Neural progenitor cell (in vitro differentiated cells): Measurements from ENCODE around the gene GRAMD1B. TPM values are rescaled to one million over a fixed set of nuclear protein-coding genes. Genes with fewer than 3 reads are reported as not detected.

Experiments
- DNase-seq: peaks from one replicate; pipeline ENCODE4 v3.0.0-alpha.2; 2016; ENCODE audit warnings: low spot score
- H2AFZ ChIP-seq: fragments of 200-600 bp; sonication (generic); replicated peaks from 2 replicates; pipeline ENCODE4 v1.6.1; 2016; ENCODE audit warnings: antibody characterized with exemption
- H3F3A ChIP-seq: fragments of 200-600 bp; sonication (generic); 2 replicates; pipeline ENCODE4 v1.6.1; 2016; ENCODE audit warnings: antibody characterized with exemption, low read depth
- H3K27ac ChIP-seq: fragments of 200-600 bp; sonication (generic); 2 replicates; pipeline ENCODE4 v1.5.1; 2016; ENCODE audit warnings: mild to moderate bottlenecking
- H3K27me3 ChIP-seq: fragments of 200-600 bp; sonication (generic); 2 replicates; pipeline ENCODE4 v1.6.1; 2016; ENCODE audit warnings: mild to moderate bottlenecking, moderate library complexity
- H3K36me3 ChIP-seq: fragments of 200-600 bp; sonication (generic); 2 replicates; pipeline ENCODE4 v1.5.1; 2016
- H3K4me1 ChIP-seq: fragments of 200-600 bp; sonication (generic); 2 replicates; pipeline ENCODE4 v1.6.1; 2016; ENCODE audit warnings: mixed run types
- H3K4me2 ChIP-seq: fragments of 200-600 bp; sonication (generic); 2 replicates; pipeline ENCODE4 v1.6.1; 2016
- H3K4me3 ChIP-seq: fragments of 200-600 bp; sonication (generic); 2 replicates; pipeline ENCODE4 v1.5.1; 2016
- H3K79me2 ChIP-seq: fragments of 200-600 bp; sonication (generic); 2 replicates; pipeline ENCODE4 v1.6.1; 2016; ENCODE audit warnings: low read depth
- H3K9ac ChIP-seq: fragments of 200-600 bp; sonication (generic); 2 replicates; pipeline ENCODE4 v1.6.1; 2016
- H3K9me3 ChIP-seq: fragments of 200-600 bp; sonication (generic); 2 replicates; pipeline ENCODE4 v1.5.1; 2016; ENCODE audit warnings: low read depth
- H4K20me1 ChIP-seq: fragments of 200-600 bp; sonication (generic); 2 replicates; pipeline ENCODE4 v1.6.1; 2016; ENCODE audit warnings: low read depth
- H3K27ac Mint-ChIP-seq: 3 replicates; pipeline ENCODE4 v1.8.0; 2021; ENCODE audit warnings: mixed read lengths
- H3K27me3 Mint-ChIP-seq: 2 replicates; pipeline ENCODE4 v1.8.0; 2022; ENCODE audit warnings: low read depth, mild to moderate bottlenecking, inconsistent platforms, moderate library complexity, mixed read lengths; ENCODE audit not compliant: insufficient read depth
- H3K36me3 Mint-ChIP-seq: 3 replicates; pipeline ENCODE4 v1.8.0; 2021; ENCODE audit warnings: mixed read lengths
- H3K4me1 Mint-ChIP-seq: 3 replicates; pipeline ENCODE4 v1.8.0; 2021; ENCODE audit warnings: mixed read lengths
- H3K4me3 Mint-ChIP-seq: 3 replicates; pipeline ENCODE4 v1.8.0; 2021; ENCODE audit warnings: mild to moderate bottlenecking, moderate library complexity, mixed read lengths
- H3K9me3 Mint-ChIP-seq: 3 replicates; pipeline ENCODE4 v1.8.0; 2020; ENCODE audit warnings: mixed read lengths
- CTCF ChIP-seq: fragments of 200-600 bp; sonication (generic); IDR thresholded peaks from 2 replicates; pipeline ENCODE4 v1.5.1; 2017; ENCODE audit warnings: antibody characterized with exemption, mild to moderate bottlenecking
- EZH2 ChIP-seq: fragments of 200-600 bp; sonication (generic); IDR thresholded peaks from 2 replicates; pipeline ENCODE4 v1.6.1; 2017; ENCODE audit warnings: antibody characterized with exemption, mild to moderate bottlenecking, moderate library complexity
- EZH2phosphoT487 ChIP-seq: fragments of 200-600 bp; sonication (generic); IDR thresholded peaks from 2 replicates; pipeline ENCODE4 v1.6.1; 2017; ENCODE audit warnings: antibody characterized with exemption
- total RNA-seq: library from RNA; depleted of rRNA; stranded (reverse); fragments of >200 nt; gene quantifications from 2 replicates; pipeline ENCODE4 v1.2.3, GENCODE V29; 2015; ENCODE audit warnings: low replicate concordance

GRAMD1B gene
- total RNA-seq, 1 donor from 2014 or later = 12.6 TPM

- H3K27me3 ChIP-seq = no peaks in the 10 kb centered on the region
- H3K9me3 ChIP-seq = no peaks in the 10 kb centered on the region
- no peaks in the 10 kb centered on the region for H3K79me2 ChIP-seq
- H3K27me3 Mint-ChIP-seq = peaks cover 4% of the 10 kb centered on the region
- peaks cover 15% of the 10 kb centered on the region for H3K4me1 ChIP-seq
- H3K4me2 ChIP-seq = no peak overlapping the region
- no peak overlapping the region for H3K27ac ChIP-seq
- no peak for TF ChIP-seq EZH2phosphoT487
- TF ChIP-seq CTCF = peak; percentile 17
- no peak for TF ChIP-seq EZH2
- no peak overlapping the region for H3K9ac ChIP-seq
- H3K4me3 Mint-ChIP-seq = no peak overlapping the region
- no peak overlapping the region for H3K4me3 ChIP-seq
- H3K27ac Mint-ChIP-seq = no peak overlapping the region
- peaks cover 6% of the 10 kb centered on the region for H3K4me1 Mint-ChIP-seq
- no peaks in the 10 kb centered on the region for H4K20me1 ChIP-seq
- H3F3A ChIP-seq = peaks cover 9% of the 10 kb centered on the region
- H3K9me3 Mint-ChIP-seq = no peaks in the 10 kb centered on the region
- no peak overlapping the region for H2AFZ ChIP-seq
- no peaks in the 10 kb centered on the region for H3K36me3 ChIP-seq
- DNase-seq = no peak
- H3K36me3 Mint-ChIP-seq = peaks cover 29% of the 10 kb centered on the region
Observed at GRCh38 chr11:123597859-123598258, 167.8 kb downstream of the GRAMD1B start.

- Histone ChIP-seq H3K4me2 (no peak overlapping the region), H4K20me1 (no peaks in the 10 kb centered on the region), H3K4me1 (peaks cover 15% of the 10 kb centered on the region), H2AFZ (no peak overlapping the region), H3K36me3 (no peaks in the 10 kb centered on the region), H3K4me3 (no peak overlapping the region), H3F3A (peaks cover 9% of the 10 kb centered on the region), H3K79me2 (no peaks in the 10 kb centered on the region), H3K27ac (no peak overlapping the region), H3K9me3 (no peaks in the 10 kb centered on the region), H3K9ac (no peak overlapping the region), H3K27me3 (no peaks in the 10 kb centered on the region)
- DNase-seq = no peak
- no peak overlapping the region for H3K4me3 Mint-ChIP-seq
- H3K36me3 Mint-ChIP-seq = peaks cover 44% of the 10 kb centered on the region
- no peaks in the 10 kb centered on the region for H3K9me3 Mint-ChIP-seq
- H3K4me1 Mint-ChIP-seq = peaks cover 6% of the 10 kb centered on the region
- peaks cover 2% of the 10 kb centered on the region for H3K27me3 Mint-ChIP-seq
- TF ChIP-seq EZH2phosphoT487 = no peak
- no peak for TF ChIP-seq EZH2
- TF ChIP-seq CTCF = no peak
- no peak overlapping the region for H3K27ac Mint-ChIP-seq
Observed at GRCh38 chr11:123601136-123601535, 171.1 kb downstream of the GRAMD1B start.

GRCh38 chr11:123601743-123602142 is 171.7 kb downstream of the GRAMD1B start:
- no peaks in the 10 kb centered on the region for H3K79me2 ChIP-seq
- H3K4me1 Mint-ChIP-seq = peaks cover 6% of the 10 kb centered on the region
- H3K36me3 ChIP-seq = no peaks in the 10 kb centered on the region
- no peak for TF ChIP-seq EZH2phosphoT487
- TF ChIP-seq EZH2 = no peak
- no peak for TF ChIP-seq CTCF
- no peak overlapping the region for H3K27ac ChIP-seq
- no peak overlapping the region for H3K4me3 Mint-ChIP-seq
- DNase-seq = no peak
- no peaks in the 10 kb centered on the region for H4K20me1 ChIP-seq
- H3K27ac Mint-ChIP-seq = no peak overlapping the region
- no peak overlapping the region for H3K4me2 ChIP-seq
- peaks cover 43% of the 10 kb centered on the region for H3K36me3 Mint-ChIP-seq
- H3K9ac ChIP-seq = no peak overlapping the region
- peaks cover 9% of the 10 kb centered on the region for H3F3A ChIP-seq
- peaks cover 2% of the 10 kb centered on the region for H3K27me3 Mint-ChIP-seq
- H3K9me3 Mint-ChIP-seq = no peaks in the 10 kb centered on the region
- H2AFZ ChIP-seq = no peak overlapping the region
- H3K27me3 ChIP-seq = no peaks in the 10 kb centered on the region
- peaks cover 15% of the 10 kb centered on the region for H3K4me1 ChIP-seq
- H3K9me3 ChIP-seq = no peaks in the 10 kb centered on the region
- no peak overlapping the region for H3K4me3 ChIP-seq
